Memory B cell (primary cell): ENCODE results near the gene CEP170B.
"Not testable (repeated sequence)": the region's sequence is repeated elsewhere in the genome, so short reads cannot be mapped to it uniquely, and the experiment has no call there.

Source experiments
- ATAC-seq: fragments of 150-1000 bp; cut with Tn5 transposase; 2 replicates; pipeline ENCODE4 v1.10.0; 2021; ENCODE audit warnings: low read depth, mild to moderate bottlenecking, moderate library complexity
- DNase-seq, 2 donors: peaks; one replicate each; pipeline ENCODE4 v3.0.0; 2022; ENCODE audit warnings: low spot score in 2 of 2
- H3K27ac Mint-ChIP-seq: one replicate; pipeline ENCODE4 v1.8.0; 2022; ENCODE audit warnings: mild to moderate bottlenecking, moderate library complexity, mixed read lengths
- H3K27me3 Mint-ChIP-seq: one replicate; pipeline ENCODE4 v1.8.0; 2022; ENCODE audit warnings: mixed read lengths
- H3K36me3 Mint-ChIP-seq: one replicate; pipeline ENCODE4 v1.8.0; 2022; ENCODE audit warnings: mild to moderate bottlenecking, mixed read lengths
- H3K4me1 Mint-ChIP-seq: one replicate; pipeline ENCODE4 v1.8.0; 2022; ENCODE audit warnings: mixed read lengths
- H3K4me3 Mint-ChIP-seq: one replicate; pipeline ENCODE4 v1.8.0; 2022; ENCODE audit warnings: mild to moderate bottlenecking, moderate library complexity, mixed read lengths
- H3K9me3 Mint-ChIP-seq: one replicate; pipeline ENCODE4 v1.8.0; 2022; ENCODE audit warnings: mixed read lengths

Gene CEP170B

GRCh38 chr14:104935026-104935650, 70.1 kb downstream of the CEP170B start:
- ATAC-seq (no peak), DNase-seq (no peak)
- no peaks in the 10 kb centered on the region for H3K9me3 Mint-ChIP-seq
- peaks cover 2% of the 10 kb centered on the region for H3K27me3 Mint-ChIP-seq
- no peak overlapping the region for H3K27ac Mint-ChIP-seq
- H3K36me3 Mint-ChIP-seq, result no peaks in the 10 kb centered on the region
- H3K4me1 Mint-ChIP-seq, result peaks cover 9% of the 10 kb centered on the region
- H3K4me3 Mint-ChIP-seq, result no peak overlapping the region

GRCh38 chr14:104935955-104936354, 70.9 kb downstream of the CEP170B start:
- no peak for DNase-seq
- H3K4me1 Mint-ChIP-seq, result peaks cover 8% of the 10 kb centered on the region
- no peak overlapping the region for H3K27ac Mint-ChIP-seq
- H3K9me3 Mint-ChIP-seq, result no peaks in the 10 kb centered on the region
- no peaks in the 10 kb centered on the region for H3K36me3 Mint-ChIP-seq
- ATAC-seq, result no peak
- H3K4me3 Mint-ChIP-seq, result no peak overlapping the region
- H3K27me3 Mint-ChIP-seq, result peaks cover 2% of the 10 kb centered on the region

- Mint-ChIP-seq H3K36me3 (no peaks in the 10 kb centered on the region), H3K4me3 (no peak overlapping the region), H3K4me1 (peaks cover 8% of the 10 kb centered on the region), H3K9me3 (no peaks in the 10 kb centered on the region), H3K27ac (no peak overlapping the region), H3K27me3 (peaks cover 2% of the 10 kb centered on the region)
- DNase-seq (no peak), ATAC-seq (no peak)
Observed at GRCh38 chr14:104936361-104937155, 71.5 kb downstream of the CEP170B start.

GRCh38 chr14:104937161-104937560, 72.1 kb downstream of the CEP170B start:
- Mint-ChIP-seq H3K4me3 (no peak overlapping the region), H3K27ac (no peak overlapping the region), H3K36me3 (no peaks in the 10 kb centered on the region), H3K9me3 (no peaks in the 10 kb centered on the region), H3K4me1 (peaks cover 8% of the 10 kb centered on the region), H3K27me3 (peaks cover 2% of the 10 kb centered on the region)
- ATAC-seq (no peak), DNase-seq (no peak)

- Mint-ChIP-seq H3K4me1 (peaks cover 8% of the 10 kb centered on the region), H3K27ac (no peak overlapping the region), H3K9me3 (no peaks in the 10 kb centered on the region), H3K27me3 (peaks cover 2% of the 10 kb centered on the region), H3K4me3 (no peak overlapping the region), H3K36me3 (no peaks in the 10 kb centered on the region)
- ATAC-seq (no peak), DNase-seq (no peak)
Observed at GRCh38 chr14:104937694-104938365, 72.8 kb downstream of the CEP170B start.

- peaks cover 2% of the 10 kb centered on the region for H3K27me3 Mint-ChIP-seq
- DNase-seq (no peak), ATAC-seq (no peak)
- H3K4me1 Mint-ChIP-seq, result peaks cover 8% of the 10 kb centered on the region
- no peaks in the 10 kb centered on the region for H3K9me3 Mint-ChIP-seq
- no peak overlapping the region for H3K4me3 Mint-ChIP-seq
- H3K36me3 Mint-ChIP-seq, result no peaks in the 10 kb centered on the region
- no peak overlapping the region for H3K27ac Mint-ChIP-seq
Observed at GRCh38 chr14:104938436-104938835, 73.4 kb downstream of the CEP170B start.

GRCh38 chr14:104938960-104939359, 73.9 kb downstream of the CEP170B start:
- H3K27ac Mint-ChIP-seq, result no peak overlapping the region
- no peak for ATAC-seq
- H3K9me3 Mint-ChIP-seq, result no peaks in the 10 kb centered on the region
- H3K27me3 Mint-ChIP-seq, result peaks cover 2% of the 10 kb centered on the region
- H3K4me1 Mint-ChIP-seq, result peaks cover 8% of the 10 kb centered on the region
- H3K4me3 Mint-ChIP-seq, result no peak overlapping the region
- no peak for DNase-seq
- no peaks in the 10 kb centered on the region for H3K36me3 Mint-ChIP-seq

GRCh38 chr14:104939666-104940410, 74.8 kb downstream of the CEP170B start:
- no peak for ATAC-seq
- Mint-ChIP-seq H3K9me3 (no peaks in the 10 kb centered on the region), H3K27ac (no peak overlapping the region), H3K4me1 (peaks cover 3% of the 10 kb centered on the region), H3K36me3 (no peaks in the 10 kb centered on the region), H3K27me3 (no peaks in the 10 kb centered on the region), H3K4me3 (no peak overlapping the region)
- no peak for DNase-seq

- H3K4me1 Mint-ChIP-seq, result peaks cover 3% of the 10 kb centered on the region
- DNase-seq (no peak), ATAC-seq (no peak)
- no peak overlapping the region for H3K27ac Mint-ChIP-seq
- H3K4me3 Mint-ChIP-seq, result no peak overlapping the region
- no peaks in the 10 kb centered on the region for H3K27me3 Mint-ChIP-seq
- no peaks in the 10 kb centered on the region for H3K9me3 Mint-ChIP-seq
- H3K36me3 Mint-ChIP-seq, result no peaks in the 10 kb centered on the region
Observed at GRCh38 chr14:104940526-104941150, 75.6 kb downstream of the CEP170B start.

GRCh38 chr14:104941508-104942365, 76.7 kb downstream of the CEP170B start:
- DNase-seq, result no peak
- Mint-ChIP-seq H3K27ac (no peak overlapping the region), H3K36me3 (no peaks in the 10 kb centered on the region), H3K4me1 (peaks cover 3% of the 10 kb centered on the region), H3K9me3 (no peaks in the 10 kb centered on the region), H3K4me3 (no peak overlapping the region), H3K27me3 (no peaks in the 10 kb centered on the region)
- ATAC-seq, result no peak

GRCh38 chr14:104942586-104942985, 77.5 kb downstream of the CEP170B start:
- Mint-ChIP-seq H3K27ac (no peak overlapping the region), H3K4me3 (no peak overlapping the region), H3K4me1 (no peaks in the 10 kb centered on the region), H3K27me3 (no peaks in the 10 kb centered on the region), H3K36me3 (no peaks in the 10 kb centered on the region), H3K9me3 (no peaks in the 10 kb centered on the region)
- no peak for ATAC-seq
- DNase-seq, result no peak

GRCh38 chr14:104943216-104944015, 78.3 kb downstream of the CEP170B start:
- H3K36me3 Mint-ChIP-seq, H3K27ac Mint-ChIP-seq, H3K4me3 Mint-ChIP-seq, H3K27me3 Mint-ChIP-seq, H3K9me3 Mint-ChIP-seq, H3K4me1 Mint-ChIP-seq, DNase-seq, ATAC-seq: not testable (repeated sequence)
